IPS DF 4.7 (cell line): ENCODE measurements around the gene CFAP251.

Experiments used
- DNase-seq: peaks from one replicate; pipeline ENCODE4 v3.0.0-alpha.2; 2013; ENCODE audit warnings: low spot score; ENCODE audit errors: extremely low read depth

Gene CFAP251

GRCh38 chr12:121946313-121947025, 28.1 kb downstream of the CFAP251 start:
- DNase-seq: no peak

DNA sequence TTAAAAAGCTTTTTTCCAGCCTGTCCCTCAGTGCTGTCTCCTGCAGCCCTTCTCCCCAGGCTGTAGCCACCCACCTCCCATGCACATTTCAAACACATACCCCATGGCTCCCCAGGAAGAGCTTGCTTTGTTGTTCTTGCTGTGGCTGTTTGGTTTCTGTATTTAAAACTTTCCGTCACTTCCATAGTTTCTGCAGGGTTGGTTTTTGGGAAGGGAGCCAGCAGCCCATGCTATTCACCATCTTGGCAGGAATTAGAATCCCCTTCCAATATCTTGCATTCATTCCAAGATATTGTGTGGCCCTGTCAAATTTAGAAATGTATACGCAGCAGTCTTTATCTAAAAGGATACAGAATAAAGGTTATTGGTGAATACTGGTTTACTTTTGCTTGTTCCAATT, 29.6 kb downstream of the CFAP251 start:
- DNase-seq: no peak

GRCh38 chr12:121949648-121950397, 31.4 kb downstream of the CFAP251 start:
- DNase-seq: no peak

DNA sequence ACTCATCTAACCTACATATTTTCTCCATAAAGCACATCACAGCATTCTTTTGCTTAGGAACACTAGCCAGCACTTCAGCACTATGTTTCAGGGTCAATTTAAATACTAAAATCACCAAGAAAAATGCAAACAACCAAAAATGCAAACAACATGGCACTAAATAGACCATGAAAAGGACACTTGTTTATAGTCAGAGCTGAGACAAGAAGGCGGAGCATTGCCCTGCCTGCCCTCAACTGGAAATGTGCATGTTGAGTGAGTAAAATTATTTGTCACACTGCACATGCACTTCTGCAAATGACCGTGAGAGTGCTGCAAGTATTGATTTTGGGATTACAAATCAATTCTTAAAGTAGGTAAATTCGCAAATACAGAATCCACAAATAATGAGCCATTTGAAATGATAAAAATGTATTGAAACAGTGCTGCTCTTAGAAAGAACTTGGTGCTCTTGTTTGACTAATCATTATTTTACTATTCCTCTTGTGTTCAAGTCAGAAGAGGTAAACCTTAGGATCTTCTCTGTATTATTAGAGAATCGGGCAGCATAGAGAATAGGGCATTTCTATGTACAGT, 34.8 kb downstream of the CFAP251 start:
- DNase-seq: no peak

GRCh38 chr12:121953695-121954094, 35.3 kb downstream of the CFAP251 start:
- no peak for DNase-seq

GRCh38 chr12:121955258-121956237, 37.2 kb downstream of the CFAP251 start:
- no peak for DNase-seq

- DNase-seq: no peak
These were observed 39.6 kb downstream of the CFAP251 start for GRCh38 chr12:121957861-121958515.

DNA sequence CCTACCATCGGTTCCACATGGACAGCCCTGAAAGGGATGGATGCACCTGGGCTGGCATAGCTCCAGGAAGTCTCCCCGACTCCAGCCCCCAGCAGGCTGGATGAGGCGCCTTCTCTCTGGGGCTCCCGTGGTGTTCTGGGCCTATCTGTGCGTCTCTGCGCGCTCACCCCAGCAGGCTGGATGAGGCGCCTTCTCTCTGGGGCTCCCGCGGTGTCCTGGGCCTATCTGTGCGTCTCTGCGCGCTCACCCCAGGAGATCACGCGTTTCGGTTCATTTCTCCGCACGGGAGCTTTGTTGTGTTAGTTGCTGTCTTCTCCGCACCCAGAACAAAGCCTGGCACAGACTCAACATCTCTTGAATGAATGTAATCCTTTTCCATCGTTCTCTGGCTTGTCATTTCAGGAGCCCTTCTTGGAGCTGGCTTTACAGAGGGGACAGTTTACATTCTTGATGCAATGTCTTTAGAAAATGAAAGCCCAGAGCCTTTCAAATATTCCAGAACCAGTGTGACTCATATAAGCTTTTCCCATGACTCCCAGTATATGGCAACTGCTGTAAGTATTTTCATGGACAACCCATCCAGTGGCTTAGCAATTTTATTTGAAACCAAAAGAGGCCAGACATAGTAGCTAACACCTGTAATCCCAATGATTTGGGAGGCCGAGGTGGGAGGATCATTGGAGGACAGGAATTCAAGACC, 40.3 kb downstream of the CFAP251 start:
- DNase-seq: no peak

DNA sequence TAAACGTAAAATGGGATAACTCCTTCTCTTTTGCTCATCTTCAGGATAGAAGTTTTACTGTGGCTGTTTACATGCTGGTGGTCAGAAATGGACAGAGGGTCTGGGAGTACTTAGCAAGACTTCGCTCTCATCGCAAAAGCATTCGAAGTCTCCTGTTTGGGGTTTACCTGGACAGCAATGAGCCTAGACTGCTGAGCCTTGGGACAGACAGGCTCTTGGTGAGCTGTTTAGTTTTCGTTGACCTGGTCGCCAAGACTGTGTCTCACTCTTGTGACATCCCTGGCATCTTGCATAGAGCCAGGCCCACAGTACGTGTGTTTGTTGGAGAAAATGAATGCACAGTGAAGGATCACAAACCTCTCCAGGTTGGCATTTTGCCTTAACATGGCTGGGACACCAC, 42.1 kb downstream of the CFAP251 start:
- no peak for DNase-seq

- no peak for DNase-seq
These were observed 42.9 kb downstream of the CFAP251 start for GRCh38 chr12:121961195-121961879.

DNA sequence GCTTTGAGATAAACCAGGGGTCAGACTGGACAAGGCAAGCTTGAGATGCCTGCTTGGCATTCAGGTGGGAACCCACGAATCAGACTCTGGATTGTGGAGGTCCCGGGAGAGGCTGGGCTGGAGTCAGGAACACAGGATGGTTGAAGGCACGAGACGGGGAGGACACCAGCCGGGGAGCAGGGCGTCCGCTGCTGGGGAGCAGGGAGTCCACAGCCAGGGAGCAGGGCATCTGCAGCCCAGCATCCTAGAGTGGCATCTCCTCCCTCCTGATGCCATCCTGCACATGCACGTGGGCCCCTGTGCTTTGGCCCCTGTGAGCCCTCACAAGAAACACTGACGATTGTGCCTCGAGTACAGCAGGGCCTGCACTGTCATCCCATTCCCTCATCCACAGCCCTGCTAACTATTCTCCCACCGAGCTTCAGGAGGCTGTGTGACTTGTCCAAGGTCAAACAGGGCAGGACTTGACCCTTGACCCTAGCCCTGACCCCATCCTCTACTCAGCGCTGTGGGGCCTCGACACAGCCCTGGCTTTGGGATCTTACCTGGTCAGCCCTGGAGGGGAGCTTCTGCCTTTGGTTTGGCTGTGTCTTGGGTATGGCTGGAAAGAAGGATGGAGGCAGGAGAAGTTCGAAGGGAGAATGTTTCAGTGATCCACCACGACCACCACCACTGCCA, 45.1 kb downstream of the CFAP251 start:
- no peak for DNase-seq

DNA sequence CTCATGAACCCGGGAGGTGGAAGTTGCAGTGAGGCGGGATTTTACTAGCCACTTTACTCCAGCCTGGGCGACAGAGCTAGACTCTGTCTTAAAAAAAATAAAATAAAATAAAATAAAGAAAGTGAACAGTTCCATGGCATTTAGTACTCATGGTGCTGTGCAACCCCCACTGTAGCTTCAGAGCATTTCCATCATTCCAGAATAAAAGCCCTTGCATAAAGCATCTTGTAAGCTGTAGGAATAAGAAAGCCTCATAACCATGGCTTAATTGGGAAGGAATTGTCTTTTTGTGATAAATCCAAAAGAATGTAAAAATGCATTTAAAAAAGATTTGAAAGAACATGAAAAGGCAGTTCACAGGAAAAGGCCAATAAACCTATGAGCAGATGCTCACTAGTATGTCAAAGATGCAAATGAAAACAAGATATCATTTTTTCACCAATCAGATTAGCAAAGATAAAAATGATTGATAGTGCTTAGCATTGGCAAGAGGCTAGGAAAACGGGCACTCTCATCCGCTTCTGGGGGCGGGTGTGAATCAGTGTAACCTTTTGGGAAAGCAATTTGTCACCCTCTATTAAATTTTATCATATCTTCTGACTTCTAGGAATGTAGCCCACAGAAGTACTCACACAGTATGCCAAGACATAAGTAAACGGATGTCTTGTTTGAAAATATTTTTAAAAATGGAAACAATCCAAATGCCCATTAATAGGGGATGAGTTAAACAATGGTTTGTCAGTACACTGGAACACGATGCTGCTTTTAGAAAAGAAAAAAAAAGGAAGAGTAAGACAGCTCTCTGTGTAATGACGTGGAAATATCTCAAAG, 46.6 kb downstream of the CFAP251 start:
- DNase-seq: no peak

GRCh38 chr12:121966959-121967358, 48.6 kb downstream of the CFAP251 start:
- DNase-seq: no peak

DNA sequence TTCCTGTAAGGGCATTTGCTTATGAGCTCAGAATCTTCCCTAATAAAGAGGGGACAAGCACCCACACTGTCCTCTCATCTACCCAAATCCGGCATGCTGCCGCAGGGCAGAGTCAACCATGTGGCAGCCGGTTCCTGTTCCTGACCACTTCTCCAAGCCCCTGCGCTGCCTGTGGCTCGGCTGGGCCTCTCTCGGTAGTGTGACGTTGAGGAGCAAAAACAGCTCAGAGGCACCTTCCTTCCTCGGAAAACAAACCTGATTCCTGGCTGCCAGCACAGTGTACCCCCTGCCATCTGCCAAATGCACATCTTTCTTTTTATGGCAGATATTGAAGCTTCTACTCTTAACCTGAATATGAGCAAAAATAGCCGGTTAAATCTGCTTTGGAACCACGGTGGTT, 50.5 kb downstream of the CFAP251 start:
- no peak for DNase-seq

DNA sequence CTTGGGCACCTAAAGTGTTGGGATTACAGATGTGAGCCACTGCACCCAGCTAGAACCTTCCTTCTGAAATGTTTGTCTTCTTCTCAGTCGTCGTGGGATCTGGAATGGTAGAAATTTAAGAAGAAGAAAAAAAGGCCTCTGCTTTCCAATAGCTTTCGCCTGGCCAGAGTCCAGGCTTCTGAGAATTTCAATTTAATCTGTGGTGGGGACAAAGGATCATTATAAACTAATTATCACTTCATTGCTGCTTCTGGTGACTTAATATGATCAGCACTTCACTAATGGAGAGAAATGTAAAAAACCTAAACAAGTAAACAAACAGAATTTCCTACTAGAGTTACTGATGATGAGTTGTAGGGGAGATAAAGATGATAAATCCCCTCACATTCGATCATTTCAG, 51.3 kb downstream of the CFAP251 start:
- DNase-seq: no peak

DNA sequence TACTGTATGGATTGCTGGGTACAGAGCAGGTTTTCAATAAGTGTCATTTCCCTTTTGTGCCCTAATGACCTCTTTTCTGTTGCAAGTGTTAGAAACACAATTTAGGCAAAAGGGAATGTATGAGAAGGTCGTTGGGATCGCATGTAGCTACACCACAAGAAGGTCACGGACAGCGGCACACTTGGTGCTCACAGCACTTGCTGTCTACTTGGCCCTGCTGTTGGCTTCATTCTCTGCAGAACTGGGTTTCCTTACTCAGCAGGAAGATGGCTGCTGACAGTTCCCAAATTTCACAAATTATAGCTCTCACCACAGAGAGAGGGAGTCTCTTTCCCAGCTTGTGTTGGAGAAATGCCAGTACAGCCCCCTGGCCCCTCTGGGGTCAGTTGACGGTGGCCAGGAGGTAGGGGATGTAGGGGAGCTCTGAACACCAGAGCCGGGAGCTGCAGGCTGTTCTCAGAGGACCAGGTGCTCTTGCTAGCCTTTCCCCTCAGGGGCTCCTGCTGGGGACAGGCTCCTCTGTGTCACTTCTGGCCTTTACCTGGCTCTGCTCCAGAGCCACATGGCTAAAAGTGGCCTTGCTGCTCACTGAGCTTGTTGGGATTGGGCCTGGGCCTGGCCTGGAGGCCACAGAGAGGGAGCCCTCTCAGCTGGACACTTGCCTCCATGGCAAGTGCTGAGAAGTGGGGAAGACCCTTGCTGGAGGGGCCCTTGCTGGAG, 52.3 kb downstream of the CFAP251 start:
- DNase-seq: no peak
